ENCODE data around the gene ZNF366. TPM values are rescaled to one million over a fixed set of nuclear protein-coding genes. Genes with fewer than 3 reads are reported as not detected.
"Not testable (repeated sequence)": the region's sequence is repeated elsewhere in the genome, so short reads cannot be mapped to it uniquely, and the experiment has no call there.

Gene ZNF366
- polyA plus RNA-seq, 3 donors from 2014 or later: 0.09 to 0.62 TPM; not detected in 1

DNA sequence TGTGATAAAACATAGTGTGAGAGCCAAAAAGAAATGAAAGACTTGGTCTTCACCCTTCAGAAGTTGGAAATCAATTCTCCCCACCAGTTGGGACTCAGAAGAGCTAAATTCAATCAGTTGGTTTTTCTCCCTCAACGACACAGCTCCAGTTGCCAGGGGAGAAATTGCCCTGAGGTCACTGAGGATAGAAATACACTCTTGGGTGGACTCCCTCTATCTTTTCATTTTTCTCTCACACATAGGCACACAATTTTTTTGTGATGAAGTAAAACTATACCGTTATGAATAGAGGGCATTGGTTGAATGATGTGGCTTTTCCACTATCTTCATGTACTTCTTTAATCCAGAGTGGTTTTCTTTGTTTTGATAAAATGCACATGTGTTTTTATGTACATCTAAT is 80.2 kb downstream of the ZNF366 start:
- Mint-ChIP-seq H3K36me3 (no peaks in the 10 kb centered on the region), H3K9me3 (peaks cover 0 to 4% (median 0%) of the 10 kb centered on the region in 6 donors), H3K27ac (no peak overlapping the region), H3K4me3 (no peak overlapping the region), H3K4me1 (no peaks in the 10 kb centered on the region), H3K27me3 (ENCODE audit: low read depth in 3 of 3) (peaks cover 3 to 5% (median 5%) of the 10 kb centered on the region in 3 donors)
- no peak for DNase-seq

DNA sequence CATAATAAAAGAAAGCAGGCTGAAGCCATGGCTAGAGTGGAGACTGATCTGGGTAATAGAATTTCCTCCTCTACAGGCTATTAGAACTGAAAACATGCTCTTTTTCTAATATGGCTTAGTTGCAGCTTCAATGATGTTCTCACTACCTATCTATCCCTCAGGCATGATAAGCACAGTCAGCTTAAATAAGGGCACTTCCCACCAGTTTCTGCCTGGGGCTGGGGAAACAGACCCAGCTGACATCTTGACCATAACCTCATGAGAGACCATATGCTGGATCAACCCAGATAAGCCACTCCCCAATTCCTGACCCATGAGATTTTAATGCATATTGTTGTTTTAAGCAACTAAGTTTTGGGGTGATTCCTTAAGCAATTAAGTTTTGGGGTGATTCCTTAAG is 81.2 kb downstream of the ZNF366 start:
- no peak for DNase-seq
- Mint-ChIP-seq H3K36me3 (no peaks in the 10 kb centered on the region), H3K4me3 (no peak overlapping the region)

DNA sequence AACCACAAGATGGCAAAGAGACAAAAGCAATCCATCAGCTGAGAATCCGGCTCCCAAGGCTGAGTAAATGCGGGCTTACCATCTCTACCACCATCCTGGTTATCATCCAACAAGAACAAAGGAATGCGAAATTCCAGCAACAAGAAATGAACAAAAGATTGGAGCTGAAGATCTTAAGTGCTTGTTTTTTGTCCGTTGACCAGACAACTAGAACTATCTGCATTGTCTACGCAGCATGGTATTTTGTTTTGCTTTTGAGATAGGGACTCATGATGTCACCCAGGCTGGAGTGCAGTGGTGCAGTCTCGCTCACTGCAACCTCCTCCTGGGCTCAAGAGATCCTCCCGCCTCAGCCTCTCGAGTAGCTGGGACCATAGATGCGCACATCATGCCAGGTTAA is 88.9 kb downstream of the ZNF366 start:
- H3K4me1 Mint-ChIP-seq: no peaks in the 10 kb centered on the region
- peaks cover 0 to 4% (median 0%) of the 10 kb centered on the region in 3 donors for H3K27me3 Mint-ChIP-seq (ENCODE audit: low read depth in 3 of 3)
- H3K36me3 Mint-ChIP-seq: no peaks in the 10 kb centered on the region
- no peak overlapping the region for H3K27ac Mint-ChIP-seq
- H3K9me3 Mint-ChIP-seq: peaks cover 0 to 5% (median 0%) of the 10 kb centered on the region in 6 donors
- no peak overlapping the region for H3K4me3 Mint-ChIP-seq
- DNase-seq: no peak

More for the DNA sequence above, 81.2 kb downstream of the ZNF366 start:
- H3K27ac Mint-ChIP-seq: no peak overlapping the region
- no peaks in the 10 kb centered on the region for H3K4me1 Mint-ChIP-seq
- peaks cover 2 to 3% (median 2%) of the 10 kb centered on the region in 3 donors for H3K27me3 Mint-ChIP-seq (ENCODE audit: low read depth in 3 of 3)
- peaks cover 0 to 6% (median 0%) of the 10 kb centered on the region in 6 donors for H3K9me3 Mint-ChIP-seq

DNA sequence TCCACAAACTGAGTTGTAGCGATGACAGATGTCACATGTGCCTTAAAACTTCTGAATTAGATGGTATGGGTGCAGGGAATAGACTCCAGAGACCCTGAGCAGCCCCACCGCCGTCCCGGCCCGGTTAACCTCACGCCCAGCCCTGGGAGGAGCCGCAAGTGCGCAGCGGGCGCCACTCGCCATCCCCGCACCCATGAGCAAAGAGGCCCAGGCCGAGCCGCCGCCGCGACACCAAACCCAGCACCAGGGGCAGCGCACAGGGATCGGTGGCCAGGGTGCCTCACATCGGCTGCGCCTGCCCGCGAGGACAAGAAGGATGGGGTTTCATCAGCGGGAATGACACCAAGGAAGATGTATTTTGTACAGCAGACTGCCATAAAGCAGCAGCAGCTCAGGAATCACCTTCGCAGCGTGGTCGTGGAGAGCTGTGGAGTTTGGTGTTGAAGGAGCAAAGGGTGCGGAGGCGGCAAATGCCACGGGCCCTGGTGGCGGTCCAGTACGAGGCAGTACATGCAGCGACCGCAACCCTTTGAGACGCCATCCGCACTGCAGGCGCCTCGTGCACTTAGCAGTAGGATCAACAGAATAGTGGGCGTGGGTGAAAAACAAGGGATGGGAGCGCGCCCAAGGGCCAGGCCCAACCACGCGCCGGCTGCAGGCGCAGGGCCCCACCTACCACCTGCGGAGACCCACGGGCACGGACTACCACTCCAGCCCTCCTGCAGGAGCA is 89.7 kb downstream of the ZNF366 start:
- no peak overlapping the region for H3K27ac Mint-ChIP-seq
- H3K9me3 Mint-ChIP-seq: peaks cover 0 to 5% (median 0%) of the 10 kb centered on the region in 6 donors
- no peak overlapping the region for H3K4me3 Mint-ChIP-seq
- no peaks in the 10 kb centered on the region for H3K4me1 Mint-ChIP-seq
- no peaks in the 10 kb centered on the region for H3K36me3 Mint-ChIP-seq
- H3K27me3 Mint-ChIP-seq (ENCODE audit: low read depth in 3 of 3): peaks cover 0 to 4% (median 0%) of the 10 kb centered on the region in 3 donors
- no peak for DNase-seq

DNA sequence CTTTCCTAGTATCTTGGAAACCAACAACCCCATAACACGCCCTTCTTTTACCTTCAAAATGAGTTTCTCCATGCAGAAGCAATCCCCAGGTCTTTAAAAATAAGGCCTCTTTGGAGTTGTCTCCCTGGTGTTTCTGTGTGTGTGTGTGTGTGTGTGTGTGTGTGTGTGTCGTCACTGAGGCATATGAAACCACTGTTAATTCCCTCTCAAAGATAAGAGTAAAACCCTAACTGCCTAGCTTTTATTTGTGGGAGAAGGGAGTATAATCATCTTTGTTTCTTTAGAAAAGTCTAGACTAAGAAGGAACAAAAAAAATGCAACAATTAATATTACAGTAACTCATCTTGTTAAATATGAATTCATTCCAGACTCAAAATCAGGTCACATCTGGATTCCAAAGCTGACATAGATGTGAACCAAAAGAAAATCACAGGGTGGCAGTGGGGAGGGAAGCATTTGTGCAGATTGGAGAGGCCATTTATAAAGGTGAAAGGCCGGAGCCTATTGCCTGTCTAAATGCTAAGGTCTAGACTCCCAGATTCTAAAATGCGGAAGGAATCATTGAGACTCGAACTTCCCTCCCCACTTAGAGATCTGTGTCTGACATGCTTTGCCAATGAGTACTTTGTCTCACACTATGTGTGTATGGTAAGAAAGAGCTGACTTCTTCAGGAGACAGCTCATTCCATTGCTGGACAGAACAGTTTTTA is 91.4 kb downstream of the ZNF366 start:
- Mint-ChIP-seq H3K27me3 (ENCODE audit: low read depth in 3 of 3) (peaks cover 0 to 2% (median 0%) of the 10 kb centered on the region in 3 donors), H3K4me3 (no peak overlapping the region), H3K9me3 (peaks cover 0 to 2% (median 0%) of the 10 kb centered on the region in 6 donors), H3K36me3 (no peaks in the 10 kb centered on the region), H3K27ac (no peak overlapping the region), H3K4me1 (no peaks in the 10 kb centered on the region)
- no peak for DNase-seq

DNA sequence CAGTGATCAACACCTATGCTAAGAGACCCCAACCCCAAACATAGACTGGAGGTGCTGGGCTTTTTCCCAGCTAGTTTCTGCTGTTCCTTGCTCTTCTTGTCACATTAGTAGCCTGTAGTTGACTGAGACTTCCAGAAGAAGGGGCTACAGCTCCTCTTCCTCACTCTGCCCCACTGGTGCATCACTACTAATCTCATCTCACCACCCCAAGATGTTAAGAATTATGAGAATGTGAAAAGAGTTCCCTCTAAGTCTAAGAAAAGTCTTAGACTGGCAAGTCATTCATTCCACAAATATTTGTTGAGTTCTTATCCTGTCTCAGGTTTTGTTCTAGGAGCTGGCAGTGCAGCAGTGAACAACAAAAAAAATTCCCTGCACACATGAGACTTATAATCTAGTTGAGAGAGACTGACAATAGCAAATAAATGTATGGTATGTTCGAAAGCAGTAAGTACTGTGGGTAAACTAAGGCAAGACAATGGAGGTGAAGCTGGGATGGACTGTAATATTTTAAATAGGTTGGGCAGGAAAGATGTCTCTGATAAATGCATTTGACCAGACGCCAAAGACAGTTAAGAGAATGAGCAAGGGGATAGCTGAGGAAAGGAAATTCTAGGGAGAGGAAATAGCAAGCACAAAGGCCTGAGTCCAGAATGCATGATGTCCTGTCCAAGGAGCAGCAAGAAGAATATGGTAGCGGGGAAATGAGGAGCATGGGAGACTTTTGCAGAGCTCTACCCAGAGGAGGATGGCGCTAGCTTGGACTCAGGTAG is 94.7 kb downstream of the ZNF366 start:
- peaks cover 0 to 2% (median 1%) of the 10 kb centered on the region in 3 donors for H3K27me3 Mint-ChIP-seq (ENCODE audit: low read depth in 3 of 3)
- H3K4me3 Mint-ChIP-seq: no peak overlapping the region
- DNase-seq: no peak
- no peaks in the 10 kb centered on the region for H3K36me3 Mint-ChIP-seq
- no peaks in the 10 kb centered on the region for H3K4me1 Mint-ChIP-seq
- H3K9me3 Mint-ChIP-seq: no peaks in the 10 kb centered on the region
- no peak overlapping the region for H3K27ac Mint-ChIP-seq

DNA sequence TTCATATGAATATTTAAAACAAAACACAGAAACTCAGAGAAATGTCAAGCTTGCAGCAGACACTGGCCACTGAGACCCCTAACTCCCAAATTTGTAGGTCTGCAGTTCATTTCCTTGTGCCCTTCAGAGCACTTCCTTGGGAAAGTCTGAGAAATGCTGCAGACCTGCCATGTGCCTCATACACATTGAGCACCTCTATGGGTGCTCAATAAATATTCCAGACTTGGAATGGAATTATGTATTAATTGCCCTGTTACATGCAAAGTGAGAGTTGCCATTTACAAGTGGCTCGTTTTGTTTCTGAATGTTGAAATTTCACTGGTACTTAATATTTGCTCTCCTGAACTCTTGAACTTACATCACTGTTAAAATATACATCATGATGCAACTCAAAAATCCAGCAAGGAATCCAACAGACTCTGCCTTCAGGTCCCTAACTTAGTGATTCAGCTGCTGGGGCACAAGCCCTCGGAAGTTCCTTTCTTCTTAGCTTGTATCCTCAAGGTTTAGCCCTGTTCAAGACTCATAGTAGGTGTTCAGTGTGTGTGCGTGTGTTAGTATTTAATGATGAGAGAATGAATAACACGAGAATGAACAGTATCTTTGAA is 96.4 kb downstream of the ZNF366 start:
- peaks cover 0 to 2% (median 0%) of the 10 kb centered on the region in 3 donors for H3K27me3 Mint-ChIP-seq (ENCODE audit: low read depth in 3 of 3)
- H3K4me1 Mint-ChIP-seq: no peaks in the 10 kb centered on the region
- H3K36me3 Mint-ChIP-seq: no peaks in the 10 kb centered on the region
- H3K4me3 Mint-ChIP-seq: no peak overlapping the region
- H3K9me3 Mint-ChIP-seq: no peaks in the 10 kb centered on the region
- H3K27ac Mint-ChIP-seq: no peak overlapping the region
- DNase-seq: no peak

DNA sequence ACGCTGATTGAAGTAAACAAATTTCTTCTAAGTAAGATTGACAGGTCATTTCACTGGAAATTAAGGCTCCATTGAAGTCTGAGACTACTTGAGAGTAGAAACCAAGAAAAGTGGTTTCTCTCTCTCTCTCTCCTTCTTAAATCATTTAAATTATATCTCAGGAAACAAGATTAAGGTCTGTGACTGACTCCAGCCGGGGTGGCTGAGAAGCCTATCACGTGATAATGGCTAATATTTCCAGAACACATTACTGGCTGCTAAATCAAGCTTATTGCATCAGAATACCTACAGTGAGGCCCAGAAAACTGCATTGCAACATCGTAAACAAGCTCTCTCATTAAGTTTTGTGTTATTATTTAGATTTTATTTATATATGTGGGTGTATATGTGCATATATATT is 98.6 kb downstream of the ZNF366 start:
- H3K4me1 Mint-ChIP-seq: no peaks in the 10 kb centered on the region
- H3K36me3 Mint-ChIP-seq: no peaks in the 10 kb centered on the region
- no peak overlapping the region for H3K4me3 Mint-ChIP-seq
- H3K27me3 Mint-ChIP-seq (ENCODE audit: low read depth in 3 of 3): peaks cover 0 to 5% (median 3%) of the 10 kb centered on the region in 3 donors
- H3K27ac Mint-ChIP-seq: no peak overlapping the region
- DNase-seq: no peak
- peaks cover 0 to 8% (median 0%) of the 10 kb centered on the region in 6 donors for H3K9me3 Mint-ChIP-seq

DNA sequence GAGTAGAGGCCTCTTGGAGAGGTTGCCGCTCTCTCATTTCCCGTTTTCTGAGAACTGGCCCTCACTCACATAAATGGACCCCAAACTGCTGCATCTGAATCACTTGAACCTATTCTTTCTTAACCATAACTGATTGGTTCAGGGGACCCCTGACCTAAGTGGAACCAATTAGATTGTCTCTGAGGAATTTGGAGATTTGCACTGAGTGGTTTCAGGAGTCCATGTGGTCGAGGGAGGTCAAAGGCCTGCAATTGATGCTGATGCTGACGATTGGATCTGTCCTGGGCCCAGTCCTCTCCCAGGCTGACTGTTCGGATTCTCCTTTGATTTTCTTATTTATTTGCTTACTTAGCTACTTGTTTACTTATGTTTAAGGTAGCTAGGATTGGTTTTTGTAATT is 99.1 kb downstream of the ZNF366 start:
- H3K27me3 Mint-ChIP-seq (ENCODE audit: low read depth in 3 of 3): peaks cover 0 to 7% (median 3%) of the 10 kb centered on the region in 3 donors
- peaks cover 0 to 8% (median 0%) of the 10 kb centered on the region in 6 donors for H3K9me3 Mint-ChIP-seq
- H3K4me3 Mint-ChIP-seq: no peak overlapping the region
- no peak for DNase-seq
- H3K4me1 Mint-ChIP-seq: no peaks in the 10 kb centered on the region
- no peaks in the 10 kb centered on the region for H3K36me3 Mint-ChIP-seq
- no peak overlapping the region for H3K27ac Mint-ChIP-seq

DNA sequence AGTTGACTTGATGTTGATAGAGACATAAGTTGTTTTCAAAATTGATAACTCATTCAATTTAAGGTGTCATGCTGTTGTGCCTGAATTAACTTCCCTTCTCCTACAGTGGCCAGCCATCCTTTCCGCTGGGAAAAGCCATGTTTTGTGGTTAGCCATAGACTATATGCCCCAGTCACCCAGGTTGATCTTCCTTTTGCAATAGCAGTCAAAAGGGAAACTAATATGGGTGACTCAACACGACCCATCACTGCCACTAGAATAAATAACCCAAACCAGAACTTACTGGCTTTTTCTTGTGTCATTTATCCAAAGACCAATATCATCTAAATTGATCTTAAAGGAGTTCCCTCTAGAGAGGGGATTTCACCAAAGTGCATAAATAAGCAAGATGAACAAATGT is 99.7 kb downstream of the ZNF366 start:
- no peaks in the 10 kb centered on the region for H3K4me1 Mint-ChIP-seq
- H3K36me3 Mint-ChIP-seq: no peaks in the 10 kb centered on the region
- peaks cover 0 to 8% (median 0%) of the 10 kb centered on the region in 6 donors for H3K9me3 Mint-ChIP-seq
- H3K27me3 Mint-ChIP-seq (ENCODE audit: low read depth in 3 of 3): peaks cover 0 to 7% (median 3%) of the 10 kb centered on the region in 3 donors
- H3K27ac Mint-ChIP-seq: no peak overlapping the region
- no peak overlapping the region for H3K4me3 Mint-ChIP-seq
- no peak for DNase-seq

DNA sequence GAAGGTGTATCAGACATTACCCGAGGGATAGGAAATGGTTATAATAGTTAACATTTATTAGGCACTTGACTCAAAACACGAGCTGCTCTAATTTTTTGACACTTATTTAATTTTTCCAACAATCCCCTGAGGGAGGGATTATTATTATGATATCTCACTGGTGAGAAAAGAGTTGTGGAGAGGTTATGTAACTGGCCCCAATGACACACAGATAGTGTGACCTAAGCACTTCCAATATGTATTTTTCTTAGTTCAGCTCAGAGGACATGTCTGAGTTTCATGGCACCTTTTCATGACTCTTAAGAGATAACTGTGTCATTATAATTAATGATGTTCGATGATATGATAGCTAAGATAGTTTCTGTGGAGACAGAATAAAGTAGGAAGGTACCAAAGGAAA is 100.1 kb downstream of the ZNF366 start:
- no peak for DNase-seq
- peaks cover 0 to 2% (median 0%) of the 10 kb centered on the region in 3 donors for H3K36me3 Mint-ChIP-seq
- no peak overlapping the region for H3K27ac Mint-ChIP-seq
- H3K4me3 Mint-ChIP-seq: no peak overlapping the region
- peaks cover 0 to 12% (median 4%) of the 10 kb centered on the region in 6 donors for H3K9me3 Mint-ChIP-seq
- no peaks in the 10 kb centered on the region for H3K4me1 Mint-ChIP-seq
- peaks cover 0 to 7% (median 3%) of the 10 kb centered on the region in 3 donors for H3K27me3 Mint-ChIP-seq (ENCODE audit: low read depth in 3 of 3)

DNA sequence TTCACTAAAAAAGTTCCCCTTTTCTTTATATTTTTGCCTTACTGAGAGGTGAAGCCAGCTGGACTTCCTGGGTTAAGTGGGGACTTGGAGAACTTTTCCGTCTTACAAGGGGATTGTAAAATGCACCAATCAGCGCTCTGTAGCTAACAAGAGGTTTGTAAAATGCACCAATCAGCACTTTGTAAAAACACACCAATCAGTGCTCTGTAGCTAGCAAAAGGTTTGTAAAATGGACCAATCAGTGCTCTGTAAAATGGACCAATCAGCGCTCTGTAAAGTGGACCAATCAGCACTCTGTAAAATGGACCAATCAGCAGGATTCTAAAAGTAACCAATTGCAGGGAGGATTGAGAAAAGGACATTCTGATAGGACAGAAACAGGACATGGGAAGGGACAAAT is 102.4 kb downstream of the ZNF366 start:
- H3K36me3 Mint-ChIP-seq; H3K27me3 Mint-ChIP-seq (ENCODE audit: low read depth in 3 of 3); H3K4me1 Mint-ChIP-seq; H3K27ac Mint-ChIP-seq; H3K4me3 Mint-ChIP-seq; DNase-seq: not testable (repeated sequence)
- H3K9me3 Mint-ChIP-seq: peaks cover 15 to 27% (median 19%) of the 10 kb centered on the region in 6 donors

DNA sequence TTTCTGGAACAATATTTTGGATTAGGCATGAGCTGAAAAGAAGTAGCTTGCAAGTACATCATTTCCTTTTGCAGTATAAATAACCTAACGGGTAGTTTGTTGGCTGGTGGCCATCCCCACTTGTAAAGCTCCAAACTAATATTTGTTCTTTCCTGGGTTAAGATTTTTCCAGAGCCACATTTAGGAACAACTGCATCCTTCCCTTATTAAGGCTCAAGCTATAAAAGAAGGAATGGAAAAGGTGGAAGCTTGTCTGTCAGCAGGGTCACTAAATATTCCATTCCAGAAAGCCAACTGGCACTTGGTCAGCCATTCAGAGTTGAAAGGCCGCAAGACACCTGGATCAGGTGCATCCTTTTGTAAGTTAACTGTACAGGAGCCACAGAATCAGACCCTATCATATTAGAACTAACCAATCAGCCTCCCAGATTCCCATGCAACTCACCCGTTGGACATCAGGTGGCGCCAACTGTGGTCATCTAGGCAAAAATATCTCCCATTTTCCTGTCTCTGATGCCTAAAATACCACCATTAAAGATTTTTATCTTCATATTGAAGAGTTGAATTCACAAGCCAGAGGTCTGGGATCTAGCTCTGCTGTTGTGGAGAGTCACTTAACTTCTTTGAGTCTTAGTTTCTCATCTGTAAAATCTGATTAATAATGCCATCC is 104.1 kb downstream of the ZNF366 start:
- DNase-seq: no peak
- H3K4me3 Mint-ChIP-seq: no peak overlapping the region
- peaks cover 0 to 9% (median 6%) of the 10 kb centered on the region in 3 donors for H3K27me3 Mint-ChIP-seq (ENCODE audit: low read depth in 3 of 3)
- H3K27ac Mint-ChIP-seq: no peak overlapping the region
- no peaks in the 10 kb centered on the region for H3K4me1 Mint-ChIP-seq
- H3K9me3 Mint-ChIP-seq: peaks cover 15 to 33% (median 20%) of the 10 kb centered on the region in 6 donors
- H3K36me3 Mint-ChIP-seq: peaks cover 0 to 6% (median 5%) of the 10 kb centered on the region in 3 donors
